Naive thymus-derived CD8-positive, alpha-beta T cell (primary cell): ENCODE measurements around the gene CNTN2. TPM values are rescaled to one million over a fixed set of nuclear protein-coding genes. Genes with fewer than 3 reads are reported as not detected.

Source experiments
- polyA plus RNA-seq, 3 donors: library from polyadenylated mRNA; unstranded; fragments of 300-500 nt; fragmentation: Illumina TruSeq; gene quantifications; one replicate each; pipeline ENCODE4 v1.2.3, GENCODE V29; 2021
- total RNA-seq, 8 experiments: library from RNA in 2 of 8; stranded (reverse) in 2 of 8; gene quantifications; one replicate each; pipeline ENCODE4 v1.2.3 and lab custom pipeline; 2021 to 2026

The CNTN2 gene
- total and polyA plus RNA-seq, 5 experiments from 2014 or later, result not detected

Other genes starting within 250 kb of the CNTN2 start
- gene NFASC, start 172.3 kb upstream of the CNTN2 start, total RNA-seq, result not detected
- not detected for gene NFASC, start 172.3 kb upstream of the CNTN2 start, polyA plus RNA-seq
- gene TMEM81, start 41.2 kb downstream of the CNTN2 start, total RNA-seq, result 1 to 10 TPM; 5.3 to 5.7 TPM
- gene TMEM81, start 41.2 kb downstream of the CNTN2 start, polyA plus RNA-seq, result under 1 TPM; 0.57 to 0.90 (median 0.73) TPM
- gene RBBP5, start 78.8 kb downstream of the CNTN2 start, total RNA-seq, result 10 to 100 TPM; 28.0 to 31.5 TPM
- gene RBBP5, start 78.8 kb downstream of the CNTN2 start, polyA plus RNA-seq, result 10 to 100 TPM; 20.4 to 23.2 (median 22.5) TPM
- gene DSTYK, start 168.5 kb downstream of the CNTN2 start, total RNA-seq, result 10 to 100 TPM; 15.9 to 17.5 TPM
- gene DSTYK, start 168.5 kb downstream of the CNTN2 start, polyA plus RNA-seq, result 1 to 10 TPM; 5.2 to 8.6 (median 7.0) TPM
- 1 to 10 TPM; 3.9 to 4.7 TPM for gene TMCC2, start 184.7 kb downstream of the CNTN2 start, total RNA-seq
- gene TMCC2, start 184.7 kb downstream of the CNTN2 start, polyA plus RNA-seq, result 1 to 10 TPM in 1 of 3 donors, under 1 TPM in 2; 0.37 to 2.0 (median 0.40) TPM